Panc1 (cell line): ENCODE data around the gene SRPK1.

Source experiments
- CTCF ChIP-seq: fragments of 450-650 bp; IDR thresholded peaks from 2 replicates; pipeline ENCODE4 v1.5.1; 2017; ENCODE audit warnings: mild to moderate bottlenecking
- POLR2AphosphoS5 ChIP-seq: IDR thresholded peaks from 2 replicates; pipeline ENCODE4 v1.6.1; 2012; ENCODE audit warnings: mild to moderate bottlenecking, low read depth, low read length, moderate library complexity
- REST ChIP-seq, 2 experiments: IDR thresholded peaks; 2 replicates each; pipeline ENCODE4 v1.6.1; 2011 to 2012; ENCODE audit warnings: low read depth in 2 of 2, control low read depth in 1 of 2, low read length in 1 of 2, mild to moderate bottlenecking in 1 of 2, moderate library complexity in 1 of 2; ENCODE audit not compliant: insufficient read depth in 1 of 2
- TCF7L2 ChIP-seq: IDR thresholded peaks from 2 replicates; pipeline ENCODE4 v1.6.1; 2011; ENCODE audit warnings: mild to moderate bottlenecking, low read depth, low read length, inconsistent platforms

GRCh38 chr6:35810971-35811698 lies 109.8 kb downstream of the SRPK1 start:
- TF ChIP-seq CTCF (no peak), REST (IDR thresholded peaks at IDR 0.05; ENCODE audit: insufficient read depth in 1 of 2, low read depth in 2 of 2, low read length in 1 of 2) (no peak), POLR2AphosphoS5 (no peak), TCF7L2 (no peak)
